ENCODE measurements around the gene GPR108.
"Not testable (repeated sequence)": the region's sequence is repeated elsewhere in the genome, so short reads cannot be mapped to it uniquely, and the experiment has no call there.

The GPR108 gene

GRCh38 chr19:6711078-6711361 lies 26.4 kb downstream of the GPR108 start:
- TF ChIP-seq CTCF (IDR thresholded peaks at IDR 0.05; ENCODE audit: borderline replicate concordance, control extremely low read depth, extremely low read depth, insufficient read depth, missing control alignments), result no peak
- in situ Hi-C loops (cut with MboI; ENCODE audit: low sequenced_read_pairs, unreplicated experiment), result no loop called here
- DNase-seq (ENCODE audit: low spot score), result no peak

GRCh38 chr19:6710273-6711077 lies 26.9 kb downstream of the GPR108 start:
- in situ Hi-C loops (cut with MboI; ENCODE audit: low sequenced_read_pairs, unreplicated experiment), result no loop called here
- TF ChIP-seq CTCF (IDR thresholded peaks at IDR 0.05; ENCODE audit: borderline replicate concordance, control extremely low read depth, extremely low read depth, insufficient read depth, missing control alignments), result no peak
- peak; percentile 58 for DNase-seq (ENCODE audit: low spot score)

GRCh38 chr19:6709549-6709948 lies 27.8 kb downstream of the GPR108 start:
- in situ Hi-C loops (cut with MboI; ENCODE audit: low sequenced_read_pairs, unreplicated experiment), result no loop called here
- TF ChIP-seq CTCF (IDR thresholded peaks at IDR 0.05; ENCODE audit: borderline replicate concordance, control extremely low read depth, extremely low read depth, insufficient read depth, missing control alignments), result no peak

GRCh38 chr19:6708913-6709312 lies 28.5 kb downstream of the GPR108 start:
- in situ Hi-C loops (cut with MboI; ENCODE audit: low sequenced_read_pairs, unreplicated experiment); DNase-seq (ENCODE audit: low spot score): not testable (repeated sequence)

More at GRCh38 chr19:6709549-6709948, 27.8 kb downstream of the GPR108 start:
- no peak for DNase-seq (ENCODE audit: low spot score)

GRCh38 chr19:6708346-6708745 lies 29.0 kb downstream of the GPR108 start:
- in situ Hi-C loops (cut with MboI; ENCODE audit: low sequenced_read_pairs, unreplicated experiment), result no loop called here
- TF ChIP-seq CTCF (IDR thresholded peaks at IDR 0.05; ENCODE audit: borderline replicate concordance, control extremely low read depth, extremely low read depth, insufficient read depth, missing control alignments), result no peak

GRCh38 chr19:6707658-6708018 lies 29.7 kb downstream of the GPR108 start:
- TF ChIP-seq CTCF (IDR thresholded peaks at IDR 0.05; ENCODE audit: borderline replicate concordance, control extremely low read depth, extremely low read depth, insufficient read depth, missing control alignments), result no peak
- DNase-seq (ENCODE audit: low spot score), result no peak
- in situ Hi-C loops (cut with MboI; ENCODE audit: low sequenced_read_pairs, unreplicated experiment), result no loop called here

More at GRCh38 chr19:6708346-6708745, 29.0 kb downstream of the GPR108 start:
- no peak for DNase-seq (ENCODE audit: low spot score)

GRCh38 chr19:6707011-6707657 lies 30.2 kb downstream of the GPR108 start:
- in situ Hi-C loops (cut with MboI; ENCODE audit: low sequenced_read_pairs, unreplicated experiment), result no loop called here
- no peak for DNase-seq (ENCODE audit: low spot score)
- TF ChIP-seq CTCF (IDR thresholded peaks at IDR 0.05; ENCODE audit: borderline replicate concordance, control extremely low read depth, extremely low read depth, insufficient read depth, missing control alignments), result no peak

Data from GM13976 (cell line).